ENCODE data around the gene ICAM2.

Gene ICAM2

DNA sequence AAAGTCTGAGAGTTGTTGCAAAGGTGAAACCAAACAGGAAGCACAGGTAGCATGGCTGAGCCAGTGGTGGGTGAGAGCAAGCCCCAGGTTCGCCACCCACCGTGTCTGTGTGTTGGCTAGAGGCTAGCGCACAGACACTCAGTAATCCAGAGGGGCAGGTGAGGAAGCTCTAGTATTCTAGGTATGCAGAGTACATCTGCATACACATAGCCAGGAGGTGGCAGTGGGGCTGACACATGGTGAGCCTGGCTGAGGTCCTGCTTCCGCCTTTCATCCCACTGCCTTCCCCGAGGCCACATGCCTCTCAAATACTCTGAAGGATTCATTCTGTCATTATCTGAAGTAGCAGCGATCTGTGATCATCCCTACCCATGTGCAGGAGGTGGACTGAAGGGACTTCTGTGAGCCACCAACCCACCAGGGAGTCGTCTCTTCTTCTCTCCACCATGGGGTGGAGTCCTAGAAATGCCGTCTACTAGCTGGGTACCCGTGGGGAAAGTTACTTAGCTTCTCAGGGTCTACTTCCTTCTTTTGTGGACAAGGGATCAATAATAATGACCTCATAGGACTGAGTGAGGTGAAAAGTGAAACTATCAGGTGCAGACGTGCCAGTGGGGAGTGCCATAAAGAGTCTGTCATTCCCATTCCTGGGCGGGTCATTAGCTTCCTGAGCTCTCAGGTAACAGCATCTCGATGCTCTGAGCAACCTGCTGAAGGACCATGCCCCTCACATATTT, 36.0 kb upstream of the ICAM2 start:
- Mint-ChIP-seq H3K27me3 (no peaks in the 10 kb centered on the region), H3K4me1 (peaks cover 14% of the 10 kb centered on the region), H3K36me3 (peaks cover 14% of the 10 kb centered on the region), H3K4me3 (no peak overlapping the region), H3K27ac (peak overlapping the region; percentile 14), H3K9me3 (no peaks in the 10 kb centered on the region)
- ATAC-seq (ENCODE audit: low read depth) (peak; percentile 97), DNase-seq (ENCODE audit: low spot score in 2 of 2) (peak; percentile 20 to 24)

DNA sequence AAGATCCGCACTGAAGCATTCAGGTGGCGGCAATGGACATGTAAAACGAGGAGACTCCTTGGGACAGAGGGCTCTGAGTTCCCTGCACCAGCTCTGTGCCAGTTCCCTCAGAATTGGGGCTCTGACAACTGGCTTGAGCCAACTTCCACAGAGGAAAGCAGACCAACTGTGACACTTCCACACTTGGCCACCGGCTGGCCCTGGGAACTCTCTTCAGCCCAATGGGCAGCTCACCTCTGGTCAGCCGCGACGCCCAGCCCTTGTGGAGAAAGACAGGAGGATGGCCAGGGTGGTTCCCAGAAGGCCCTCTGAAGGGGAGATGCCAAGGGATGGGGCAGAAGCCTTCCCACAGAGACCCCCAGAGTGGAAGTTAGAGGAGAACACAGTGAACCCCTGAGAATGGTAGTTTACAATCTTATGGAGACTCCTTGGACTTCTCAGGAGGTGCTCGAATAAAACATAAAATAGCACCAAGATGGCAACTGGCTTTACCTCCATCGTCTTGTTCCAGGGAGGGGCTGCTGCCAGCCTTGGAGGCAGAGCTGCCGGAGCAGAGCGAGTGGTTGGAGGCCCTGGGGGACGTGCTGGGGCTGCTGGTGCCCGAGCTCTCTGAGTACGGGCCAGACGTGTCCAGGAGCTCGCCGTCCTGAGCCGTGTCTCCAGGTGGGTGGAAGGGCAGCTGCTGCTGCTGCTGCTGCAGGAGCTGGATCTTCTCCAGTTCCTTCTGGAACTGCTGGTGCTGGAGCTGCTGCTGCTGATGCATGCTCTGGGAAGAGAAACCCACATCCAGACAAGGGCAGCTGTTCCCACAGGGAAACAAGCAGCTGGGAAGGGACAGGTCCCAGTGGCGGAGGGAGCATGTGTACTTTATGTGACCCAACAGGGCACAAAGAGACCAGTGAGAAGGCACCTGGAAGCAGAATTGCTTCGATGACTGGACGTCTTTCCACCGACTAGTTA, 35.0 kb upstream of the ICAM2 start:
- no peaks in the 10 kb centered on the region for H3K27me3 Mint-ChIP-seq
- DNase-seq (ENCODE audit: low spot score in 2 of 2) (no peak), ATAC-seq (ENCODE audit: low read depth) (no peak)
- H3K4me3 Mint-ChIP-seq, result no peak overlapping the region
- H3K36me3 Mint-ChIP-seq, result peaks cover 20% of the 10 kb centered on the region
- H3K4me1 Mint-ChIP-seq, result peaks cover 14% of the 10 kb centered on the region
- H3K9me3 Mint-ChIP-seq, result no peaks in the 10 kb centered on the region
- no peak overlapping the region for H3K27ac Mint-ChIP-seq

DNA sequence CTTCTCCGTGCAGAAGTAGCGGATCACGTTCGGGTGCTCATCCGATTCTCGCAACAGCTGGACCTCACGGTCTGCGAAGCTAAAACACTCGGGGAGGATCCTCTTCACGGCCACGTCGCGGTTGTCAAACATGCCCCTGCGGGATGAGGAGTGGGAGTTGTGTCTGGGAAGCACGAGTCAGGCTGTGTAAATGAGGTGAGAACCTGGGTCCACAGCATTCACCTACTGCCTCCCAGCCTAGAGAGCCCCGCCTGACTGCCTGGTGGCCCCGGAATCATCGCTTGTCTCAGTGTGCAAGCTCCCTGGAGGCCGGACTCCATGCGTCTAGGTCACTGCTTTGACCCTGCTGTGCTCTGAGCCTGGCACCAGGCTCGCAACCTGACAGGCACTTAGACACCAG, 33.9 kb upstream of the ICAM2 start:
- Mint-ChIP-seq H3K9me3 (no peaks in the 10 kb centered on the region), H3K4me3 (no peak overlapping the region), H3K27me3 (no peaks in the 10 kb centered on the region), H3K27ac (no peak overlapping the region), H3K4me1 (peaks cover 8% of the 10 kb centered on the region), H3K36me3 (peaks cover 17% of the 10 kb centered on the region)
- DNase-seq (ENCODE audit: low spot score in 2 of 2), result no peak
- no peak for ATAC-seq (ENCODE audit: low read depth)

DNA sequence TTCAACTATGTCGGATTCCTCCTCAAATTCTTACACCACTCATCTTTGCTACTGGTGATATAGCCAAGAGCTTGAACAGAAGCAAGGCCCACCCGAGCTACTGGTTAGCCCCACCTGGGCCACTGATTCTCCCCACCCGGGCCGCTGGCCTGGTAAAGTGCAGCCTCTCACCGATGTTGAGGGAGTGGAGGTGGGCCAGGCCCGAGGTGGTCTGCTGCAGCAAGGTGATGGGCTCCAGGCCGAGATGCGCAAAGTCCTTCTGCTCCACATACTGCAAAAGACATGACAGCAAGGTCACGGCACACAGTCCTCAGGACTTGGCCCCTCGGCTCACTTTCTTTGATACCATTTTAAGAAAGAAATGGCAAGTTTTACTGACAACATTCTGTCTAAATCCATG, 32.7 kb upstream of the ICAM2 start:
- DNase-seq (ENCODE audit: low spot score in 2 of 2) (no peak), ATAC-seq (ENCODE audit: low read depth) (no peak)
- Mint-ChIP-seq H3K9me3 (no peaks in the 10 kb centered on the region), H3K27ac (no peak overlapping the region), H3K27me3 (no peaks in the 10 kb centered on the region), H3K4me3 (no peak overlapping the region), H3K36me3 (peaks cover 17% of the 10 kb centered on the region), H3K4me1 (peaks cover 8% of the 10 kb centered on the region)

DNA sequence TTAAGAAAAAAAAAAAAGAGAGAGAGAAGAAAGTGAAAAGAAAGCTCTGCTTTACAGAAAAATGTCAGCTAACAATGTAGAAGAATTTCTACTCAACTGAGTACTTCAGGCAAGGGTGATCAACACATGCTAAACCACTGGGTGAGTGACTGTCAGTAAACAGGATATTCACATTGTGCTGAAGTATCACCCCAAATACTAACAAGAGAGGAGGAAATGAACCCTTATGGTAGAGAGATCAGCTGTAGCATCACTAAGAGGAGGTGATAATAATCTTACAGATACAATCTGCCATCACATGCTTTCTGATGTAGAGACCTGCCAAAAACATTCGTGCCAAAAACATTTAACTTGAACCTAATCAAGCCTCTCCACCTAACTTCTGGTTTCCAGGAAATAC, 30.7 kb upstream of the ICAM2 start:
- DNase-seq (ENCODE audit: low spot score in 2 of 2), result no peak
- Mint-ChIP-seq H3K27ac (no peak overlapping the region), H3K36me3 (peaks cover 15% of the 10 kb centered on the region), H3K4me1 (peaks cover under 1% of the 10 kb centered on the region), H3K4me3 (no peak overlapping the region), H3K27me3 (no peaks in the 10 kb centered on the region), H3K9me3 (no peaks in the 10 kb centered on the region)
- no peak for ATAC-seq (ENCODE audit: low read depth)

DNA sequence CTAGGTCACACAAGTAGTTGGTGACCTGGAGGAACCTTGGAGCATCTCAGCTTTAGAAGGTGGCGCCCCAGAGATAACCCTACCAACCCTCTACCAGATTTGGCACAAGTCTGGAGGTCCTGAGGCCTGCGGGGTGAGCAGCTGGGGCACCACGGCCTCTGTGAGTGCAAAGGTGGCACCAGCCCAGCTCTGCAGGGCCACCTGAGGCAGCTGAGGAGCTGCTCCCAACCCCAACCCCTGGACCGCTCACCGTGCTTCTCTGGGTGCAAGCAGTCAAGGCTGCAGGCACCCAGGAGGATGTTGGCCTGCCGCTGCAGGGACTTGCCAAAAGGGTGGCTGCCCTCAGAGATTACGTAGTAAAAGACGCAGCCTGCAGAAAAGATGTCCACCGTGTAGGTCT, 28.4 kb upstream of the ICAM2 start:
- H3K27ac Mint-ChIP-seq, result no peak overlapping the region

DNA sequence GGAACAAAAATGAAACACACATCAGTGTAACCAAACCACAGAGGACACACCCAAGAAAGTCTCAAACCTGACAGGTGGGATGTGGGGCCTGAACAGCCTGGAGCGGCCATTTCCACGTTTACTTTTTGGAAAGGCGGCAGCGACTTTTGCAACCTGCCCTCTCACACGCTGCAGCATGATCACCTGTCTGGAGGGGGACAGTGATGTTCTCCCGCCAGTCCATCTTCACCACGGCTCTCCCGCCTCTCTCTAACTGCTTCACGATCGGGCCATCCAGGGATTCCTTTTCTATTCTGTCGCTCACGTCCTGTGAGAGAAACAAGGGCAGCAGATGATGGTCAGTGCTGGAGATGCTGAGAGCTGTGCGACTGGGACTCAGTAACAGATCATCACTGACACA, 24.7 kb upstream of the ICAM2 start:
- no peak overlapping the region for H3K27ac Mint-ChIP-seq

More for the DNA sequence above, 28.4 kb upstream of the ICAM2 start:
- no peak for ATAC-seq (ENCODE audit: low read depth)
- no peaks in the 10 kb centered on the region for H3K4me1 Mint-ChIP-seq
- H3K4me3 Mint-ChIP-seq, result no peak overlapping the region
- no peak for DNase-seq (ENCODE audit: low spot score in 2 of 2)
- no peaks in the 10 kb centered on the region for H3K27me3 Mint-ChIP-seq
- H3K9me3 Mint-ChIP-seq, result no peaks in the 10 kb centered on the region
- H3K36me3 Mint-ChIP-seq, result peaks cover 26% of the 10 kb centered on the region

DNA sequence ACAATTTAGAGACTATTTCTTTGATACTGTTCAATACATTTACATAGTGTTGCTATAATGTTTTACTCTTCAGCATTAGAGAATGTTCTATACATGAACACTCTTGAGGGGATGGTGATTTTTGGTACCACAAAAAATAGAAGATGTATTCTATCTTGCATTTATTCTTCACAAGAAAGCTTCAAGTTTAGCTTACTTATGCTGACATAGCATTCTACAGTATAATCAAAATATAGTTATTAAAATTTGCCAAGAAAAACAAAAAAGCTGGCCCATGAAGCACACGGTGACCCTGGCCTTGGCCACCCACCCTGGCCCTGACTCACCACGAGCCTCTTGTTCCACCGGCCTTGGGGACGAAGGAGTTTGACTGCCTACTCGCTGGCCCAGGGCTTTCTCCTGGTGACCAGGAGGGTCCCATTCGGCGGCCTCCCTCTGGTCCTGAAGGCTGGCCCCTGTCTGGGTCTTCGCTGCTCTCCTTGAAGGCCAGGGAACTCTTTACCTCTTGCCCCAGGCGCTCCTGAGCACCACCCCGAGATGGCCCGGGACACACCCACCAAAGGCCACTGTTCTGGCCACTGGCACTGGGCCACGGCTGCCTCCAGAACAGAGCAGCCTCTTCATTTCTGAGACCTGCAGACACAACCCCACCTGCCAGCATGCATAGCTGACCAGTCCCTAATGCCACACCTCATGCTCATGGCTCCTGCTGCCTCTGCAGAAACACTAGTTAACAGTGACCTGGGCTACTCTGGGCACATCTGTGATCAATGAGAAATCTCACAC, 22.5 kb upstream of the ICAM2 start:
- H3K27me3 Mint-ChIP-seq, result no peaks in the 10 kb centered on the region
- H3K4me3 Mint-ChIP-seq, result no peak overlapping the region
- H3K27ac Mint-ChIP-seq, result no peak overlapping the region
- no peaks in the 10 kb centered on the region for H3K9me3 Mint-ChIP-seq
- ATAC-seq (ENCODE audit: low read depth) (no peak), DNase-seq (ENCODE audit: low spot score in 2 of 2) (no peak)
- peaks cover 16% of the 10 kb centered on the region for H3K36me3 Mint-ChIP-seq
- peaks cover 2% of the 10 kb centered on the region for H3K4me1 Mint-ChIP-seq

More for the DNA sequence above, 24.7 kb upstream of the ICAM2 start:
- H3K4me3 Mint-ChIP-seq, result no peak overlapping the region
- H3K36me3 Mint-ChIP-seq, result peaks cover 17% of the 10 kb centered on the region
- H3K27me3 Mint-ChIP-seq, result no peaks in the 10 kb centered on the region
- H3K4me1 Mint-ChIP-seq, result peaks cover 2% of the 10 kb centered on the region
- H3K9me3 Mint-ChIP-seq, result no peaks in the 10 kb centered on the region
- DNase-seq (ENCODE audit: low spot score in 2 of 2) (no peak), ATAC-seq (ENCODE audit: low read depth) (no peak)

DNA sequence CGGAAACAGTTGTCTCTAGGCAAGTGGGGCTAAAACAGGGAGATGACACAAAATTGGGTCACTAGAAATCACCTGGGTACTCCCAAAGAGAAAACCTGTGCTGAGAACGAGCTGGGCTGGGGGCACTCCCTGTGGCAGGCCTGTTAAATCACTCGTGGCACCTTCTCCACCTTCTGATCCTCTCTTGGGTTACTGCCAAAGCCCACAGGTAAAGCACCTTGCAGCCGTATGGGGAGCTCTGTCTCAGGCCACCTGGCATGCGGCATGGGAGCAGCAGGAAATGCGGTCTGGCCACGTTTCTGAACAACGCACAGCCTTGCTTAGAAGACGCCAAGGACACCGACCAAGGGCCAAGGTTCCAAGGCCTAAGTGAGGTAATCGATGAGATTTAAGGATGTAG, 21.5 kb upstream of the ICAM2 start:
- H3K27me3 Mint-ChIP-seq, result no peaks in the 10 kb centered on the region
- no peaks in the 10 kb centered on the region for H3K9me3 Mint-ChIP-seq
- peaks cover 16% of the 10 kb centered on the region for H3K36me3 Mint-ChIP-seq
- peaks cover 2% of the 10 kb centered on the region for H3K4me1 Mint-ChIP-seq
- H3K4me3 Mint-ChIP-seq, result no peak overlapping the region
- DNase-seq (ENCODE audit: low spot score in 2 of 2) (no peak), ATAC-seq (ENCODE audit: low read depth) (no peak)
- H3K27ac Mint-ChIP-seq, result no peak overlapping the region

DNA sequence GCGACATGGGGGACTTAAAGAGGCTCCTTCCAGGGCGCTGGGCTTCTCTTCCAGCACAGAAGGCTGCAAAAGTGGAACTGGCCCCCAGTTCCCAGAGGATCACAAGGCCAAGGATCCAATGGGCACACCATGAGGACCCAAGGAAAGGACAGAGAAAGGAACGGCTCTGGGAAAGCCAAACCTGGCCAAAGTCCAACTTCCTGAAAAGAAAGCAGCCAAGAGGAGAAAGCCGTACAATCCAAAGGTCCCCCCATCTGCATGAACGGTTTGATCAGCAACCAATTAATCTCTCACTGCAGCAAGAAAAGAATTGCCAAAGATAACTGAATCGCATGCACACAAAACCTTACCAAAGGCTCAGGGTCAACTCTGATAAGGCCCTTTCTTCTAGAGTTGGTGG, 19.8 kb upstream of the ICAM2 start:
- Mint-ChIP-seq H3K4me3 (no peak overlapping the region), H3K27ac (no peak overlapping the region), H3K27me3 (no peaks in the 10 kb centered on the region), H3K4me1 (peaks cover 2% of the 10 kb centered on the region), H3K36me3 (peaks cover 12% of the 10 kb centered on the region), H3K9me3 (no peaks in the 10 kb centered on the region)
- ATAC-seq (ENCODE audit: low read depth), result no peak
- no peak for DNase-seq (ENCODE audit: low spot score in 2 of 2)

DNA sequence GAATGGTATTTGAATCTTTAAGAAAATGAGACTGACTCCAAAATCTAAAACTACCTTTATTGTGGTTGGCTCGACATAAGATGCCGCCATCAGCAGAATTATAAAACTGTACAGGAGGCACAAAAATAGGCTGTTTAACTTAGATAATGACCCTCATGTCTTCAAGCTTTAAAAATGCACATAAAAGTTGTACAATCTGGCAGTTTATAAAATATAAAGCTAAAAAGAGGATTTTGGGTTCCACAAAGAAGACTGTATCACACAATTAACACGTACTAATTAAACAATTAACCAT, 18.6 kb upstream of the ICAM2 start:
- no peaks in the 10 kb centered on the region for H3K9me3 Mint-ChIP-seq
- no peak overlapping the region for H3K4me3 Mint-ChIP-seq
- H3K27me3 Mint-ChIP-seq, result no peaks in the 10 kb centered on the region
- no peak overlapping the region for H3K27ac Mint-ChIP-seq
- DNase-seq (ENCODE audit: low spot score in 2 of 2) (no peak), ATAC-seq (ENCODE audit: low read depth) (no peak)
- H3K4me1 Mint-ChIP-seq, result peaks cover 2% of the 10 kb centered on the region
- H3K36me3 Mint-ChIP-seq, result peaks cover 5% of the 10 kb centered on the region

DNA sequence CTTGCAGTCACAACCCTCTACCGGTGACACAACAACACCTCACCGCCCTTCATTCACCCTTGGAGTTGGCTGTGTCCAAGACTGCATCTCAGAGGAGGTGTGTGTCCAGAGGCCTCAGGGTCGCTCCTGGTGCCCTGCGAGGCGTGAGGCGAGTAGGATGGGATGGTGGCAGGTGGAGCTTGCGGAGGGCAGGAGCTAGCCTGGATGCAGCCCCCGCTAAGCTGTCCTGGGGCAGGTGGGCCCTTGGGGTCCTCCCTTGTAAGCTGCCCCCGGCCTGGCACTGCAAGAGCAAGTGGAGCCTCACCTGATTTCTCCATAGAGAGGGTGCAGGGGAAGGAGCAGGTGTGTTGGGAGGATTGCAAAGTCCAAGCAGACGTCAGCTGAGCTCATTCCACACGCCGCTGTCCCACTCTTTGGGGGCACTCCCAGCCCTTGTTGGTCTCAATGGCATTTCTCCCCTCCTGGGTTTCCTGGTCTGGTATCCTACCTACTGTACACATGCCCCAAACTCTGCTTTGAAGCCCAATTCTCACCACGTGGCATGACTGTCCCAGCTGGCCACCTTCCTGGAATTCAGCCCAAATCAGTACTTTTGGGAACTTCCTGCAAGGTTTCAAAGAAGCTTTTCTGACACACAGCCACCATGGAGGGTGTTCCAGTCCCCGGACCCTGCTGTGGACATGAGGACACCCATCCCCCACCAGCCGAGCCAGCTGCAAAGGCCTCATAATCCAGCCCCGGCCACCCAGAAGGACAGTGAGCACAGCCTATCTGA, 18.1 kb upstream of the ICAM2 start:
- ATAC-seq (ENCODE audit: low read depth), result no peak
- no peak overlapping the region for H3K27ac Mint-ChIP-seq
- H3K27me3 Mint-ChIP-seq, result no peaks in the 10 kb centered on the region
- H3K4me1 Mint-ChIP-seq, result peaks cover 2% of the 10 kb centered on the region
- no peak overlapping the region for H3K4me3 Mint-ChIP-seq
- no peaks in the 10 kb centered on the region for H3K9me3 Mint-ChIP-seq
- no peak for DNase-seq (ENCODE audit: low spot score in 2 of 2)
- H3K36me3 Mint-ChIP-seq, result peaks cover 5% of the 10 kb centered on the region

DNA sequence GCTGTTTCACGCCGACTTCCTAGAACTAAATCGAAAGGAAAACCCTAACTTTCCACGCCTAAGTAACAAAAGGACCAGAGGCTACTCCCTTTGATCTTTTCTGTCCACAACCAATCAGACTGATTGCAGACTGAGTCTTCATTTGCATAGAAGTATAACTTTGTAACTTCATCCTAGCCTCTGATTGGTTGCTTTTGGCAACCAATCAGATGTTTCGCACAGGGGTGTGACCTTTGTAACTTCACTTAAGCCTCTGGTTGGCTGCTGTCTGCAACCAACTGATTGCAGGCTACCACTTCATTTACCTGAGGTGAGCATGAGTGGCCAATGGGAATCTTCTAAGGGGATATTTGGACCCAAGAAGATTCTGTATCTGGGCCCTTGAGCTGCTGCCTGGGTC, 17.4 kb upstream of the ICAM2 start:
- Mint-ChIP-seq H3K27me3 (no peaks in the 10 kb centered on the region), H3K36me3 (peaks cover 4% of the 10 kb centered on the region), H3K9me3 (no peaks in the 10 kb centered on the region), H3K27ac (no peak overlapping the region), H3K4me3 (no peak overlapping the region), H3K4me1 (peaks cover 2% of the 10 kb centered on the region)
- ATAC-seq (ENCODE audit: low read depth) (no peak), DNase-seq (ENCODE audit: low spot score in 2 of 2) (no peak)
